ENCODE results near the gene FBLN5. TPM values are rescaled to one million over a fixed set of nuclear protein-coding genes. Genes with fewer than 3 reads are reported as not detected.
"Not testable (repeated sequence)": the region's sequence is repeated elsewhere in the genome, so short reads cannot be mapped to it uniquely, and the experiment has no call there.

Gene FBLN5
- total RNA-seq, 1 donor from 2014 or later, result 0.26 TPM

- DNase-seq (ENCODE audit: low read depth in 2 of 2), result no peak
Observed at GRCh38 chr14:91910196-91910595, 37.3 kb downstream of the FBLN5 start.

GRCh38 chr14:91906374-91906773 is 41.1 kb downstream of the FBLN5 start:
- DNase-seq (ENCODE audit: low read depth in 2 of 2), result no peak

GRCh38 chr14:91904956-91905645 is 42.4 kb downstream of the FBLN5 start:
- DNase-seq (ENCODE audit: low read depth in 2 of 2), result no peak

DNA sequence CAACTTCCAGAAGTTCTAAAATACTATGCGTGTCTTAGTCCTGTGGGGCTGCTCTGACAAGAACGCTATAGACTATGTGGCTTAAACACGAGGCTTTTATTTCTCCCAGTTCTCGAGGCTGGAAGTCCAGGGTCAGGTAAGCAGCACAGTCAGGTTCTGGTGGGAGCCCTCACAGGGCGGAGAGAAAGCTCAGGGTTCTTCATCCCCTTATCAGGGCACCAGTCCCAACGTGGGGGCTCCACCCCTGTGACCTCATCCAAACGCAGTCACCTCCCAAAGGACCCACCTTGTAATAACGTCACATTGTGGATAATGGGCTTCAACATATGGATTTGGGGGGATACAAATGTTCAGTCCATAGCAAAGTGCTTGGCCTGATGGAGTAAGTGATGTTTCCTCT is 43.0 kb downstream of the FBLN5 start:
- no peak for DNase-seq (ENCODE audit: low read depth in 2 of 2)

DNA sequence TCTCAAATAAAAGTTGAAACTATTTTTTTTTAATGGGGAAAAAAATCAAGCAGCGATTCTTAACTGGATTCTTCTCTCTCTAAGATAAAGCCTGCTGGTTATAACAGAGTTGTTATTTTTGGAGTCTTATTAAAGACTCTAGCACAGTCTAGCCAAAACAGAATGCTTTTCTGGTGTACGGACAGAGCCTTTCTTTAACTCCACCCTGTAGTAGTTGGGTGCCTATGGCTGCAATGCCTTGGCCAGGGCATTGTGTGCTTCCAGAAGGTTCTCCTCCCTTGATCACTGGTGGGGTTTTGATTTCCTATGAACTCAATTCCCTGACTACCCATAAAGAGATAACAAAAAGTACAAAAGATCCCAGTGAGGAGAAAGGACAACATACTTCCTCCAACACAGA is 44.4 kb downstream of the FBLN5 start:
- no peak for DNase-seq (ENCODE audit: low read depth in 2 of 2)

GRCh38 chr14:91902336-91902735 is 45.2 kb downstream of the FBLN5 start:
- DNase-seq (ENCODE audit: low read depth in 2 of 2), result no peak

DNA sequence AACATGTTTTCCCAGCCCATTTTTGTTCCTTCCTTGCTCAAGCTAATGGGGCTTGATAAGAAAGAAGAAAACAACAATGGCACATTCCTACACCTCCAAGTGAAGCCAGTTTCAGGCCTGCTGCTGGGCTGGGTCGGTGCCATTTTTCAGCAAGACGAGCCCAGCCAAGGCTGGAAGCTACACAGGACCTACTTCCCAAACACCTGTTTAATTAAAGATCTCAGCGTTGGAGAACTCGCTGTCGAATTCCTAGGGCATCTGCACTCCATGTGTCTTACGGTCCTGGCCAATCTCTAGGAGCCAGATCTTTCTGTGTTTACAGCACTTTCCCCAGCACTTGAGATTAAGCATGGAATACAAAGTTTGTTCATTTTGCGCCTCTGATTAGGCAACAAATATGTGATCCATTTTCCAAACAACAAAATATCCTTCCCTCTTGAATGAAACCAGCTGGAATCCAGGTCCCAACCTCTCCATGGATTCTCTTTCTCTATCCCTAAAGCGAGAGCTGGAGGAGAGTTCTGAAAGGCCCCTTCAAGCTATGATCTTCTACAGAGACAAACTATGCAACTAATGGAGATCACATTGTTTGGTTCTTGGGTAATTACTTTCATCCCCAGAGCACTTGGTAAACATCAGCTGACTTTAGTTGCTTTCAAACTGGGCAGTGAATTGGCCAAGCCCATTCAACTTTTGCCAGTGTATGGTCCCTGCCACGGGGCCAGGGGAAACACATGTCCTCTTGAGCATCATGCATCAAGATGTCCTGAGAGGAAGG is 45.9 kb downstream of the FBLN5 start:
- DNase-seq (ENCODE audit: low read depth in 2 of 2), result no peak

DNA sequence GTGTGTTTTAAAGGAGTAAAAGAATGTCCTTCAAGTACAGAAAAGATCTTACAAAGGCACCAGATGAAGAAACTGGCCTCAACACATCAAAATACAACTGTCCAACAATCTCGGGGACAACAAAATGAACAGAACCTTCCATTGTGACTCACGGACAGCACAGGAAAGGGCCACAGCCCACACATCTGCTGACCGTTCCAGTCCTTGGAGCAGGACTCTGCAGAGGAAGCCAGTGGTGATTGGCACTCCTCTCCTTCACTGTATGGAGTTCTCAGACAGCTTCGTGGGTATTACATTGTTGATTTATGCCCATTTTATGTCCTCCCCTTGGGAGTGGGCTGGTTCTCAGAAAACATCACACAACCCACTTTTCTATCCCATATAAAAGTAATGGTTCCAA is 47.7 kb downstream of the FBLN5 start:
- DNase-seq (ENCODE audit: low read depth in 2 of 2), result peak in 1 of 2 donors; percentile 12

DNA sequence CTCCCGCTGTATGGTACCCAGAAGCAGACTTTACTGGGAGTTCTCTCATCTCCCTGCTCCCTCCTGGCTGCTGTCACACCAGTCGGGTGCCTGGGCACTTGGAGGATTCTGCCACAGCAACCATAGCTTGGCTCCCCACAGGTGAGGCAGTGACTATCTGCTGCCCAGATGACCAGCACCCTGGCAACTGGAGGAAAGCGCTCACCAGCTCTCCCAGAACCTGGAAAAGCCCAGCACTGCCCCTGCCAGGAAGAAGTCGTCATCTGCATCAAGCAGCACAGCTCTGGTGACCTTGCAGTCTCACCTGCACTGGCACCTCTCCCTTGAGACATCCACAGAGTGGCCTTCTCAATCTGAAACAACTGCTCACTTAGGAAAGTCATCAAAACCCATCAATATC is 48.3 kb downstream of the FBLN5 start:
- no peak for DNase-seq (ENCODE audit: low read depth in 2 of 2)

- DNase-seq (ENCODE audit: low read depth in 2 of 2), result no peak
Observed at GRCh38 chr14:91898372-91898771, 49.1 kb downstream of the FBLN5 start.

DNA sequence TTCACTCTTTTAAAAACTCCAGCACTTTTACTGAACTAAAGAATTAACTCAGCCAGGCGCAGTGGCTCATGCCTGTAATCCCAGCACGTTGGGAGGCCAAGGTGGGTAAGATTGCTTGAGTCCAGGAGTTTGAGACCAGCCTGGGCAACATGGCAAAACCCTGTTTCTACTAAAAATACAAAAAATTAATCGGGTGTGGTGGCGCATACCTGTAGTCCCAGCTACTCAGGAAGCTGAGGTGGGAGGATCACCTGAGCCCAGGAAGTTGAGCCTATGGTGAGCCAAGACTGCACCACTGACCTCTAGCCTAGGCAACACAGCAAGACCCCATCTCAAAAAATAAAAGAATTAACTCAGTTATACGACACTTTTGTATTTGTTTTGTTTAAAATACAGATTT is 49.8 kb downstream of the FBLN5 start:
- DNase-seq (ENCODE audit: low read depth in 2 of 2), result not testable (repeated sequence)

DNA sequence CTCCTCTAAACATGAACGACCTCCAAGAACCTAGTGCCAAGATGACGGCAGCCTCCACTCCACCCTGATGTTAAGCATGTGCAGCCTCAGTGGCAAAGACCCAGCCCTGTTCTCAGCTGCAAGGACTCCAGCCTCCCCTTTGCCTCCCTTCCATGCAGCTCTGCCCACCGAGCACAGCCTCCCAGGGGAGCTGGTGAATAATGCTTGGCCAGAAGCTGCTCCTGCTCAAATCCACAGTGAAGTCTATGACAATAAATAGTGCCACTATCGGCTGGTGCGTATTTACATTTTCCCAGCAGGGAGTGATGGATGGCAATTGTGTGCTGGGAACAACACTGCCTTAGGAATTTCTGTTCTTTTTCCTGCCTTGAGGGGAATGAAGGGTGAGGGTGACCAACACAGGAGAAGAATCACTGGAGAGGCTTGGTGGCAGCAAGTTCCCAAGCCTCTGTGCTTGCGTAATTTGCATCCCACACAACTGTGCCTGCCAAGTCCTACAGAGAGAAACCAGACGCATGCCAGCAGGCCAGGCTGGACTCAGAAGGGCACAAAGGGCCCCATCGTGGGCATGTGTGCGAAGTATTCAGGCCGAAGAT is 50.3 kb downstream of the FBLN5 start:
- no peak for DNase-seq (ENCODE audit: low read depth in 2 of 2)

DNA sequence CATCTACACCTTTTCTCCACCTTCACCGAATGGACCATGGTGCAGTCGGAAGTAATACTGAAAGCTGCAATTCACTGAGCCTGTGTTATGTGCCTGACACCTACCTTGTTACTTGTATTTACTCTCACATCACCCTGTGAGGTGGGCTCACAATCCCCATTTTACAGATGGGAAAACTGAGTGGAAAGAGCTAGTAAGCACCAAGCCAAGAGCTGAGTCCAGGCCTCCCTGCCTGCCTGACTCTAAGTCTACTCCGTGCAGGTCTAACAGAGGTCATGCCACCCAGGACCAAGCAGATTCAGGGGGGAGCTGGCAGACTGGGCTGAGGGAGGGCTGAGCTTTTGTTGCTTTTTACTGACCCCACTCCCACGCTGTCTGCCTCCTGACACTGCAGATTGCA is 51.1 kb downstream of the FBLN5 start:
- no peak for DNase-seq (ENCODE audit: low read depth in 2 of 2)

DNA sequence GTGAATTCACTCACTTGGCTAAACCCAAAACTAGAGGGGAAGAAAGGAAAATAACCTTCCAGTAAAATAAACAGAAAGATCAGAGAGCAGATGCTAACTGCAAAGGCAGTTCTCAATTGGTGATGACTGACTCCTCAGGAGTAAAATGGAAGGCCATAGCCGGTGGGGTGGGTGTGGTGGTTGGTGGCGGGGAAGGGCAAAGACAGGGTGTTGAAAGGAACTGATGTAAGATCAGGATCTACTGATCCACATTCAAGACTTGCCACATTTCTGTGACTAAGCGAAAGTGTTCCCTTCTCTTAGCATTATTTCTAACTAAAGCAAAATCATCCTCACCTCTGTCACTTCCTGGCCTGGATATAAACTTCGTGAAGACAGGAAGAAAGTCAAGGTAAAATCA is 53.8 kb downstream of the FBLN5 start:
- DNase-seq (ENCODE audit: low read depth in 2 of 2), result no peak

- peak in 1 of 2 donors; percentile 17 for DNase-seq (ENCODE audit: low read depth in 2 of 2)
Observed at GRCh38 chr14:91893007-91893406, 54.5 kb downstream of the FBLN5 start.

GRCh38 chr14:91891721-91892220 is 55.7 kb downstream of the FBLN5 start:
- no peak for DNase-seq (ENCODE audit: low read depth in 2 of 2)

GRCh38 chr14:91891101-91891500 is 56.4 kb downstream of the FBLN5 start:
- no peak for DNase-seq (ENCODE audit: low read depth in 2 of 2)

GRCh38 chr14:91890291-91890749 is 57.2 kb downstream of the FBLN5 start:
- DNase-seq (ENCODE audit: low read depth in 2 of 2), result no peak

DNA sequence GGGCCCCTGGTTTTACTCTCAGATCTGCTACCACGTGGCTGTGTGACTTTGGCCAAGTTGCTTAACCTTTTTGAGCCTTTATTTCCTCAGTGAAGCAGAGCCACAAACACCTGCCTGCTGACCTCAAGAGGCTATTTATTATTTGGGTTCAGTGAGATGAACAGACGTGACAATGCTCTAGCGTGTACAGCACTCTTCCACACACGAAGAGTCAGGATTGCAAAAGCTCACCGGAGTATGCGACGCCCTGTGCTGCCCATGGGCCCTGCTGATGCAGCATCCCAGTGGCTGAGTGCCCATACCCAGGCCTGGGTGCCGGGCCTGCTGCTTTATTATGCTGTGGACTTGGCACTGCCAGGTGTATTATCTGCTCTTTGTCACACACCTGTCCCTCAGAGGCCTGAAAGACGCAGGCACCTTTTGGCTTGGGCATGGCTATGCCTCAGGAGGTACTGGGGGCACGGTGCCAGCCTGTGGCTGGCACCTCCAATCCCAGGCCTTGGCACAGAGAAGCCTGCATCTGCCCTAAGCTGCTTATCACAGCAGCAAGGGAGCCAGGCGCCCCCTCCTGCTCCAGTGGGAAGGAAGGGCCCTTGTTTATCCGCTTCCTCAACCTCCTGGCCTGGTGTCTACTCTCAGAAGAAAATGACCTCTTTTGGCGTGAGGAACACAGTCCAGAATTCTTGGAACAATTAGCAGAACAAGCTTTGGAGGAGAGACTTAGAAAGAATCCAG is 57.9 kb downstream of the FBLN5 start:
- DNase-seq (ENCODE audit: low read depth in 2 of 2), result peak; percentile 36 to 83

GRCh38 chr14:91888641-91889476 is 58.6 kb downstream of the FBLN5 start:
- peak in 1 of 2 donors; percentile 51 for DNase-seq (ENCODE audit: low read depth in 2 of 2)

DNA sequence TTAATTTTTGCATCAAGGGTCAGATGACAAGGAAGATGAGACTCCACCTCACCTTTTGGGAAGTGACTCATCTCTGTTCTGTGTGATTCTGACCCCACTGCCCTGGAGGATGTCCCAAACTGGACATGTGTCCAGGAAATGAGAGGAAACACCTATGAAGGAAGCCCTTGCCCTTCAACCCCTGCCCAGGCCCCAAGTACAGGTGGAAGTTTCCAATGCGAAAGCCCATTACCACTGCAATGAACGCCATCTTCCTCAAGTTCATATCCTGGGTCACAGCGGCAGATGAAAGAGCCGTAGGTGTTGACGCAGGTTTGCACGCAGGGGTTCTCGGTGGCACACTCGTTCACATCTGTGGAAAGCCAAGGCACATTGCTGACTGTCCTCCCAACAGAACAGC is 60.5 kb downstream of the FBLN5 start:
- peak in 1 of 2 donors; percentile 91 for DNase-seq (ENCODE audit: low read depth in 2 of 2)
